ENCODE measurements around the gene DNTTIP2. TPM values are rescaled to one million over a fixed set of nuclear protein-coding genes. Genes with fewer than 3 reads are reported as not detected.

DNTTIP2 gene
- total RNA-seq, 1 experiment from 2014 or later, result 101 TPM

GRCh38 chr1:93907718-93908117 is 28.7 kb upstream of the DNTTIP2 start:
- H3K4me1 Mint-ChIP-seq, result peaks cover 18 to 25% of the 10 kb centered on the region in 2 experiments
- no peak overlapping the region for H3K18ac ChIP-seq (ENCODE audit: insufficient read length, low read depth, low read length)
- H3K4me2 ChIP-seq (ENCODE audit: insufficient read depth, insufficient read length, low read length), result no peak overlapping the region
- no peaks in the 10 kb centered on the region for H3K79me1 ChIP-seq (ENCODE audit: insufficient read depth, low read depth, low read length, poor library complexity, severe bottlenecking)
- H3K14ac ChIP-seq (ENCODE audit: insufficient read depth, low read length), result no peak overlapping the region
- DNase-seq, result no peak
- H3K56ac ChIP-seq (ENCODE audit: insufficient read length, low read depth, low read length), result no peak overlapping the region
- WGBS (ENCODE audit: extremely low coverage, insufficient read length, low lambda C conversion rate), result no CpG with 5 or more reads among the region's 3 CpGs
- no peak for TF ChIP-seq CTCF (conservative IDR thresholded peaks at IDR 0.05)
- peaks cover 0 to 4% (median 3%) of the 10 kb centered on the region in 3 experiments; a peak in 3 of 7 replicates for H3K36me3 Mint-ChIP-seq (ENCODE audit: insufficient read depth in 1 of 3, low read depth in 3 of 3)
- H4K5ac ChIP-seq (ENCODE audit: insufficient read length, low read depth, low read length), result no peak overlapping the region
- H3T11ph ChIP-seq (ENCODE audit: low read length), result no peak overlapping the region
- H4K20me1 ChIP-seq (ENCODE audit: control insufficient read depth, insufficient read depth, insufficient read length), result no peaks in the 10 kb centered on the region
- H3K23me2 ChIP-seq (ENCODE audit: insufficient read length, low read depth, low read length, poor library complexity, severe bottlenecking), result peaks cover 6% of the 10 kb centered on the region
- no peak overlapping the region for H2BK5ac ChIP-seq (ENCODE audit: insufficient read length, low read length)
- no peaks in the 10 kb centered on the region for H3K9me3 ChIP-seq (ENCODE audit: control insufficient read depth, low read depth, low read length)
- no peak overlapping the region for H3K27ac Mint-ChIP-seq
- no peaks in the 10 kb centered on the region for H3K4me1 ChIP-seq (ENCODE audit: insufficient read depth, low read length)
- H3K9ac ChIP-seq (ENCODE audit: extremely low read depth, insufficient read length, low read length), result no peak overlapping the region
- no peak overlapping the region for H2BK15ac ChIP-seq (ENCODE audit: low read depth, low read length)
- H2BK20ac ChIP-seq (ENCODE audit: low read depth, low read length, poor library complexity, severe bottlenecking), result no peak overlapping the region
- peaks cover 6 to 8% of the 10 kb centered on the region in 2 experiments; a peak in 4 of 5 replicates for H3K9me3 Mint-ChIP-seq
- no peak overlapping the region for H2BK12ac ChIP-seq (ENCODE audit: insufficient read length, low read depth, low read length)
- H4K8ac ChIP-seq (replicated peaks; ENCODE audit: insufficient read length, low read depth, low read length), result no peak overlapping the region
- H3K27me3 ChIP-seq (ENCODE audit: insufficient read depth, low read length), result no peaks in the 10 kb centered on the region
- H3K27me3 Mint-ChIP-seq (ENCODE audit: low read depth), result peaks cover 8% of the 10 kb centered on the region; the same call in 1 of the 2 replicates
- H3K23ac ChIP-seq (ENCODE audit: insufficient read length, low read depth, low read length), result no peak overlapping the region
- H3K4me3 Mint-ChIP-seq, result peak overlapping the region; percentile 74 to 83
- H2AK5ac ChIP-seq (ENCODE audit: insufficient read length, low read length), result no peak overlapping the region
- H3K27ac ChIP-seq (ENCODE audit: insufficient read length, low read depth, low read length), result no peak overlapping the region
- no peak overlapping the region for H3K4ac ChIP-seq (ENCODE audit: low read depth, low read length)
- no peak overlapping the region for H2AFZ ChIP-seq (ENCODE audit: low read length)
- H4K91ac ChIP-seq (ENCODE audit: insufficient read length, low read depth, low read length), result no peak overlapping the region
- peaks cover 5% of the 10 kb centered on the region; the same call in 1 of the 2 replicates for H3K79me2 ChIP-seq (ENCODE audit: insufficient read depth, low read length)
- no peak overlapping the region for H2BK120ac ChIP-seq (ENCODE audit: low read depth, low read length, poor library complexity, severe bottlenecking)

Measured in H9 (cell line).